Activated naive CD8-positive, alpha-beta T cell treated with anti-CD3 and anti-CD28 coated beads for 36 hours (primary cell): Measurements from ENCODE around the gene DPH2. TPM values are rescaled to one million over a fixed set of nuclear protein-coding genes. Genes with fewer than 3 reads are reported as not detected.
A peak's percentile ranks its signal among the peaks of the same experiment; 100 is the strongest.

ENCODE experiments used
- DNase-seq: peaks from one replicate; pipeline ENCODE4 v3.0.0; 2021
- H3K27ac Mint-ChIP-seq: one replicate; pipeline ENCODE4 v1.8.0; 2022; ENCODE audit warnings: mild to moderate bottlenecking, moderate library complexity, mixed read lengths
- H3K27me3 Mint-ChIP-seq: one replicate; pipeline ENCODE4 v1.8.0; 2022; ENCODE audit warnings: mild to moderate bottlenecking, mixed read lengths
- H3K36me3 Mint-ChIP-seq: one replicate; pipeline ENCODE4 v1.8.0; 2021; ENCODE audit warnings: mild to moderate bottlenecking, mixed read lengths
- H3K4me1 Mint-ChIP-seq: one replicate; pipeline ENCODE4 v1.8.0; 2021; ENCODE audit warnings: mixed read lengths
- H3K4me3 Mint-ChIP-seq: one replicate; pipeline ENCODE4 v1.8.0; 2022; ENCODE audit warnings: mild to moderate bottlenecking, moderate library complexity, mixed read lengths
- H3K9me3 Mint-ChIP-seq: one replicate; pipeline ENCODE4 v1.8.0; 2022; ENCODE audit warnings: mixed read lengths
- total RNA-seq, 2 experiments: library from RNA; stranded (reverse); gene quantifications; one replicate each; pipeline ENCODE4 v1.2.3, GENCODE V29; 2021

Gene DPH2
- total RNA-seq = 10 to 100 TPM; 65.2 to 66.7 TPM

- Mint-ChIP-seq H3K36me3 (peaks cover 22% of the 10 kb centered on the region), H3K4me3 (peak within 1 kb of the TSS; percentile 93), H3K27me3 (no peaks in the 10 kb centered on the region), H3K27ac (peak within 1 kb of the TSS; percentile 88), H3K9me3 (no peaks in the 10 kb centered on the region), H3K4me1 (peaks cover 27% of the 10 kb centered on the region)
- DNase-seq = peak; percentile 92
These were observed at the start of gene DPH2 for GRCh38 chr1:43969746-43970466. TSS of gene DPH2 (plus strand) at chr1:43970010. CDS start at chr1:43970176, 166 bp downstream.

GRCh38 chr1:43921022-43921421 is 48.8 kb upstream of the DPH2 start:
- Mint-ChIP-seq H3K27ac (no peak overlapping the region), H3K36me3 (no peaks in the 10 kb centered on the region), H3K4me1 (peaks cover 3% of the 10 kb centered on the region), H3K4me3 (no peak overlapping the region), H3K9me3 (no peaks in the 10 kb centered on the region), H3K27me3 (no peaks in the 10 kb centered on the region)
- DNase-seq = no peak

GRCh38 chr1:43924516-43924915 is 45.3 kb upstream of the DPH2 start:
- DNase-seq = no peak
- Mint-ChIP-seq H3K4me3 (no peak overlapping the region), H3K27ac (no peak overlapping the region), H3K9me3 (no peaks in the 10 kb centered on the region), H3K27me3 (no peaks in the 10 kb centered on the region), H3K36me3 (no peaks in the 10 kb centered on the region), H3K4me1 (peaks cover 4% of the 10 kb centered on the region)

- Mint-ChIP-seq H3K4me3 (no peak overlapping the region), H3K4me1 (peaks cover 5% of the 10 kb centered on the region), H3K9me3 (no peaks in the 10 kb centered on the region), H3K27me3 (no peaks in the 10 kb centered on the region), H3K36me3 (no peaks in the 10 kb centered on the region), H3K27ac (no peak overlapping the region)
- no peak for DNase-seq
These were observed 44.0 kb upstream of the DPH2 start for GRCh38 chr1:43925846-43926245.

- DNase-seq = no peak
- H3K4me1 Mint-ChIP-seq = peaks cover 17% of the 10 kb centered on the region
- no peak overlapping the region for H3K4me3 Mint-ChIP-seq
- H3K27ac Mint-ChIP-seq = no peak overlapping the region
- no peaks in the 10 kb centered on the region for H3K9me3 Mint-ChIP-seq
- H3K36me3 Mint-ChIP-seq = no peaks in the 10 kb centered on the region
- H3K27me3 Mint-ChIP-seq = peaks cover 28% of the 10 kb centered on the region
These were observed 39.5 kb upstream of the DPH2 start for GRCh38 chr1:43930168-43930948.

GRCh38 chr1:43930949-43931275 is 38.9 kb upstream of the DPH2 start:
- H3K9me3 Mint-ChIP-seq = no peaks in the 10 kb centered on the region
- no peaks in the 10 kb centered on the region for H3K36me3 Mint-ChIP-seq
- H3K27ac Mint-ChIP-seq = no peak overlapping the region
- no peak overlapping the region for H3K4me3 Mint-ChIP-seq
- no peak for DNase-seq
- H3K27me3 Mint-ChIP-seq = peaks cover 33% of the 10 kb centered on the region
- H3K4me1 Mint-ChIP-seq = peaks cover 20% of the 10 kb centered on the region

- no peak overlapping the region for H3K27ac Mint-ChIP-seq
- no peaks in the 10 kb centered on the region for H3K36me3 Mint-ChIP-seq
- no peak overlapping the region for H3K4me3 Mint-ChIP-seq
- DNase-seq = no peak
- peaks cover 35% of the 10 kb centered on the region for H3K27me3 Mint-ChIP-seq
- no peaks in the 10 kb centered on the region for H3K9me3 Mint-ChIP-seq
- H3K4me1 Mint-ChIP-seq = peaks cover 20% of the 10 kb centered on the region
These were observed 37.8 kb upstream of the DPH2 start for GRCh38 chr1:43931711-43932660.

- no peak for DNase-seq
- Mint-ChIP-seq H3K36me3 (no peaks in the 10 kb centered on the region), H3K27ac (no peak overlapping the region), H3K4me1 (peaks cover 20% of the 10 kb centered on the region), H3K4me3 (no peak overlapping the region), H3K27me3 (peaks cover 35% of the 10 kb centered on the region), H3K9me3 (no peaks in the 10 kb centered on the region)
These were observed 36.9 kb upstream of the DPH2 start for GRCh38 chr1:43932786-43933385.

GRCh38 chr1:43933386-43934100 is 36.3 kb upstream of the DPH2 start, which contains the start of gene ARTN:
TSS of gene ARTN (plus strand) at chr1:43933801. CDS start at chr1:43935657, 1,856 bp downstream.
- H3K27ac Mint-ChIP-seq = no peak within 1 kb of the TSS
- no peaks in the 10 kb centered on the region for H3K9me3 Mint-ChIP-seq
- peaks cover 20% of the 10 kb centered on the region for H3K4me1 Mint-ChIP-seq
- no peak for DNase-seq
- H3K4me3 Mint-ChIP-seq = no peak within 1 kb of the TSS
- H3K27me3 Mint-ChIP-seq = peaks cover 35% of the 10 kb centered on the region
- H3K36me3 Mint-ChIP-seq = no peaks in the 10 kb centered on the region

GRCh38 chr1:43934101-43934985 is 35.5 kb upstream of the DPH2 start:
- Mint-ChIP-seq H3K4me1 (peaks cover 20% of the 10 kb centered on the region), H3K27ac (no peak overlapping the region), H3K9me3 (no peaks in the 10 kb centered on the region), H3K4me3 (no peak overlapping the region), H3K36me3 (no peaks in the 10 kb centered on the region), H3K27me3 (peaks cover 35% of the 10 kb centered on the region)
- peak; percentile 60 for DNase-seq

GRCh38 chr1:43934986-43935324 is 34.9 kb upstream of the DPH2 start:
- Mint-ChIP-seq H3K36me3 (peaks cover 2% of the 10 kb centered on the region), H3K4me3 (no peak overlapping the region), H3K27me3 (peaks cover 35% of the 10 kb centered on the region), H3K4me1 (peaks cover 15% of the 10 kb centered on the region), H3K9me3 (no peaks in the 10 kb centered on the region), H3K27ac (no peak overlapping the region)
- DNase-seq = no peak

GRCh38 chr1:43935711-43936427 is 33.9 kb upstream of the DPH2 start:
- peaks cover 35% of the 10 kb centered on the region for H3K27me3 Mint-ChIP-seq
- peak overlapping the region; percentile 2 for H3K4me3 Mint-ChIP-seq
- peaks cover 6% of the 10 kb centered on the region for H3K36me3 Mint-ChIP-seq
- no peak overlapping the region for H3K27ac Mint-ChIP-seq
- peaks cover 15% of the 10 kb centered on the region for H3K4me1 Mint-ChIP-seq
- no peaks in the 10 kb centered on the region for H3K9me3 Mint-ChIP-seq
- no peak for DNase-seq
